H9 (cell line): ENCODE results near the gene PKD2L1. TPM values are rescaled to one million over a fixed set of nuclear protein-coding genes. Genes with fewer than 3 reads are reported as not detected.

Source experiments
- DNase-seq: peaks from one replicate; pipeline ENCODE4 v3.0.0-alpha.2; 2017
- H2AFZ ChIP-seq: one replicate; pipeline ENCODE4 v1.6.1; 2013; ENCODE audit warnings: mild to moderate bottlenecking, low read length, control low read depth, moderate library complexity
- H2AK5ac ChIP-seq: 2 replicates; pipeline ENCODE4 v1.6.1; 2013; ENCODE audit warnings: low read length, control low read depth, mixed read lengths; ENCODE audit not compliant: insufficient read length
- H2BK120ac ChIP-seq: one replicate; pipeline ENCODE4 v1.6.1; 2013; ENCODE audit warnings: low read depth, mild to moderate bottlenecking, low read length, control low read depth, inconsistent platforms; ENCODE audit not compliant: poor library complexity, severe bottlenecking
- H2BK12ac ChIP-seq: 2 replicates; pipeline ENCODE4 v1.6.1; 2013; ENCODE audit warnings: low read length, control low read depth, mixed read lengths, low read depth; ENCODE audit not compliant: insufficient read length
- H2BK15ac ChIP-seq: 2 replicates; pipeline ENCODE4 v1.6.1; 2013; ENCODE audit warnings: low read depth, low read length, control low read depth
- H2BK20ac ChIP-seq: one replicate; pipeline ENCODE4 v1.6.1; 2013; ENCODE audit warnings: low read depth, mild to moderate bottlenecking, low read length, control low read depth, inconsistent platforms; ENCODE audit not compliant: poor library complexity, severe bottlenecking
- H2BK5ac ChIP-seq: 2 replicates; pipeline ENCODE4 v1.6.1; 2013; ENCODE audit warnings: low read length, control low read depth, mixed read lengths; ENCODE audit not compliant: insufficient read length
- H3K14ac ChIP-seq: 2 replicates; pipeline ENCODE4 v1.6.1; 2013; ENCODE audit warnings: low read length, control low read depth; ENCODE audit not compliant: insufficient read depth
- H3K18ac ChIP-seq: 2 replicates; pipeline ENCODE4 v1.6.1; 2013; ENCODE audit warnings: low read depth, mild to moderate bottlenecking, mixed read lengths, low read length, control low read depth; ENCODE audit not compliant: insufficient read length
- H3K23ac ChIP-seq: 2 replicates; pipeline ENCODE4 v1.6.1; 2013; ENCODE audit warnings: low read length, control low read depth, mixed read lengths, low read depth; ENCODE audit not compliant: insufficient read length
- H3K23me2 ChIP-seq: 2 replicates; pipeline ENCODE4 v1.6.1; 2013; ENCODE audit warnings: low read depth, mild to moderate bottlenecking, mixed read lengths, low read length, control low read depth; ENCODE audit not compliant: insufficient read length, poor library complexity, severe bottlenecking
- H3K27ac ChIP-seq: 2 replicates; pipeline ENCODE4 v1.5.1; 2013; ENCODE audit warnings: low read length, control low read depth, mixed read lengths, low read depth; ENCODE audit not compliant: insufficient read length
- H3K27me3 ChIP-seq: 2 replicates; pipeline ENCODE4 v1.6.1; 2013; ENCODE audit warnings: low read length, control low read depth, inconsistent platforms; ENCODE audit not compliant: insufficient read depth
- H3K4ac ChIP-seq: 2 replicates; pipeline ENCODE4 v1.6.1; 2013; ENCODE audit warnings: low read depth, mild to moderate bottlenecking, control low read depth, inconsistent platforms, low read length, moderate library complexity
- H3K4me1 ChIP-seq: 2 replicates; pipeline ENCODE4 v1.6.1; 2013; ENCODE audit warnings: low read length, control low read depth, inconsistent platforms; ENCODE audit not compliant: insufficient read depth
- H3K4me2 ChIP-seq: 2 replicates; pipeline ENCODE4 v1.6.1; 2013; ENCODE audit warnings: low read length, control low read depth, mixed read lengths; ENCODE audit not compliant: insufficient read length, insufficient read depth
- H3K56ac ChIP-seq: 2 replicates; pipeline ENCODE4 v1.6.1; 2013; ENCODE audit warnings: low read depth, mild to moderate bottlenecking, mixed read lengths, low read length, control low read depth; ENCODE audit not compliant: insufficient read length
- H3K79me1 ChIP-seq: 2 replicates; pipeline ENCODE4 v1.6.1; 2013; ENCODE audit warnings: low read depth, mild to moderate bottlenecking, moderate library complexity, low read length, control low read depth, inconsistent platforms; ENCODE audit not compliant: insufficient read depth, poor library complexity, severe bottlenecking
- H3K79me2 ChIP-seq: 2 replicates; pipeline ENCODE4 v1.6.1; 2013; ENCODE audit warnings: low read length, control low read depth, inconsistent platforms; ENCODE audit not compliant: insufficient read depth
- H3K9ac ChIP-seq: 2 replicates; pipeline ENCODE4 v1.6.1; 2013; ENCODE audit warnings: low read length, control low read depth, mixed read lengths; ENCODE audit not compliant: insufficient read length; ENCODE audit errors: extremely low read depth
- H3K9me3 ChIP-seq: one replicate; pipeline ENCODE4 v1.6.1; 2013; ENCODE audit warnings: low read depth, low read length, inconsistent platforms; ENCODE audit not compliant: control insufficient read depth
- H3T11ph ChIP-seq: one replicate; pipeline ENCODE4 v1.6.1; 2013; ENCODE audit warnings: mild to moderate bottlenecking, low read length, control low read depth, inconsistent platforms
- H4K20me1 ChIP-seq: one replicate; pipeline ENCODE4 v1.6.1; 2013; ENCODE audit not compliant: control insufficient read depth, insufficient read length, insufficient read depth
- H4K5ac ChIP-seq: 2 replicates; pipeline ENCODE4 v1.6.1; 2013; ENCODE audit warnings: low read depth, mild to moderate bottlenecking, mixed read lengths, low read length, control low read depth; ENCODE audit not compliant: insufficient read length
- H4K8ac ChIP-seq: replicated peaks from 2 replicates; pipeline ENCODE4 v1.6.1; 2013; ENCODE audit warnings: low read length, control low read depth, mixed read lengths, low read depth; ENCODE audit not compliant: insufficient read length
- H4K91ac ChIP-seq: 2 replicates; pipeline ENCODE4 v1.6.1; 2013; ENCODE audit warnings: low read depth, mild to moderate bottlenecking, moderate library complexity, mixed read lengths, low read length, control low read depth; ENCODE audit not compliant: insufficient read length
- H3K27ac Mint-ChIP-seq, 3 experiments: 2 replicates in 2 of 3; 3 replicates in 1 of 3; pipeline ENCODE4 v1.8.0; 2020 to 2021; ENCODE audit warnings: mixed read lengths in 3 of 3, mild to moderate bottlenecking in 1 of 3, moderate library complexity in 1 of 3
- H3K27me3 Mint-ChIP-seq: 2 replicates; pipeline ENCODE4 v1.8.0; 2021; ENCODE audit warnings: low read depth, mild to moderate bottlenecking, moderate library complexity, mixed read lengths
- H3K36me3 Mint-ChIP-seq, 3 experiments: 2 replicates in 2 of 3; 3 replicates in 1 of 3; pipeline ENCODE4 v1.8.0; 2020 to 2021; ENCODE audit warnings: low read depth in 3 of 3, mixed read lengths in 3 of 3; ENCODE audit not compliant: insufficient read depth in 1 of 3
- H3K4me1 Mint-ChIP-seq, 2 experiments: 2 replicates each; pipeline ENCODE4 v1.8.0; 2020; ENCODE audit warnings: mixed read lengths in 2 of 2
- H3K4me3 Mint-ChIP-seq, 2 experiments: 2 replicates in 1 of 2; 3 replicates in 1 of 2; pipeline ENCODE4 v1.8.0; 2020 to 2021; ENCODE audit warnings: mild to moderate bottlenecking in 2 of 2, mixed read lengths in 2 of 2, moderate library complexity in 1 of 2
- H3K9me3 Mint-ChIP-seq, 2 experiments: 2 replicates in 1 of 2; 3 replicates in 1 of 2; pipeline ENCODE4 v1.8.0; 2020; ENCODE audit warnings: mild to moderate bottlenecking in 2 of 2, mixed read lengths in 2 of 2, moderate library complexity in 1 of 2
- CTCF ChIP-seq: fragments of 200-600 bp; sonication (generic); conservative IDR thresholded peaks from 3 replicates; pipeline ENCODE4 v1.8.0; 2021; ENCODE audit warnings: antibody characterized with exemption, mild to moderate bottlenecking
- WGBS: extraction: QIAGEN DNeasy Blood & Tissue Kit; methylation state at CpG from one replicate; pipeline ENCODE4 v1.1.7; 2013; ENCODE audit warnings: missing lambda C conversion rate, low lambda C conversion rate, mixed read lengths; ENCODE audit not compliant: insufficient read length; ENCODE audit errors: extremely low coverage; 5-methylcytosine and 5-hydroxymethylcytosine counted together
- total RNA-seq: library from RNA; stranded (reverse); gene quantifications from 2 replicates; pipeline ENCODE4 v1.2.1, GENCODE V29; 2021

The PKD2L1 gene
- total RNA-seq, 1 experiment from 2014 or later = 0.20 TPM

- H3K23me2 ChIP-seq = peaks cover 13% of the 10 kb centered on the region
- H2AFZ ChIP-seq = no peak overlapping the region
- WGBS = no CpG with 5 or more reads among the region's 12 CpGs
- H2BK20ac ChIP-seq = no peak overlapping the region
- Mint-ChIP-seq H3K9me3 (no peaks in the 10 kb centered on the region; a peak in 1 of 5 replicates), H3K27me3 (no peaks in the 10 kb centered on the region), H3K27ac (peak overlapping the region; percentile 81 to 99 (median 83)), H3K4me3 (peak overlapping the region; percentile 30 to 68; a peak in 4 of 5 replicates), H3K36me3 (no peaks in the 10 kb centered on the region), H3K4me1 (peaks cover 13 to 17% of the 10 kb centered on the region in 2 experiments)
- peak; percentile 83 for DNase-seq
- no peak overlapping the region for H3K23ac ChIP-seq
- H3K4me2 ChIP-seq = peak overlapping the region; percentile 33
- no peaks in the 10 kb centered on the region for H3K79me1 ChIP-seq
- no peak overlapping the region for H2BK120ac ChIP-seq
- H3K4me1 ChIP-seq = peaks cover 10% of the 10 kb centered on the region; the same call in 1 of the 2 replicates
- no peak overlapping the region for H3T11ph ChIP-seq
- no peaks in the 10 kb centered on the region for H3K9me3 ChIP-seq
- no peak overlapping the region for H2BK15ac ChIP-seq
- H3K18ac ChIP-seq = no peak overlapping the region
- no peaks in the 10 kb centered on the region for H4K20me1 ChIP-seq
- peak overlapping the region; percentile 53 for H3K27ac ChIP-seq
- H3K79me2 ChIP-seq = peaks cover 5% of the 10 kb centered on the region; the same call in 1 of the 2 replicates
- H3K14ac ChIP-seq = no peak overlapping the region
- H2AK5ac ChIP-seq = no peak overlapping the region
- no peak overlapping the region for H3K9ac ChIP-seq
- H2BK12ac ChIP-seq = peak overlapping the region; percentile 15
- H3K27me3 ChIP-seq = no peaks in the 10 kb centered on the region
- no peak overlapping the region for H4K91ac ChIP-seq
- H3K56ac ChIP-seq = no peak overlapping the region
- no peak overlapping the region for H4K5ac ChIP-seq
- H2BK5ac ChIP-seq = no peak overlapping the region
- no peak for TF ChIP-seq CTCF
- H3K4ac ChIP-seq = no peak overlapping the region
- no peak overlapping the region for H4K8ac ChIP-seq
Observed at GRCh38 chr10:100370714-100371481, 40.9 kb upstream of the PKD2L1 start.
